Keratinocyte (primary cell): ENCODE measurements around the gene TAF4. TPM values are rescaled to one million over a fixed set of nuclear protein-coding genes. Genes with fewer than 3 reads are reported as not detected.

Experiments
- DNase-seq: peaks from one replicate; pipeline ENCODE4 v3.0.0-alpha.2; 2011; ENCODE audit warnings: low read depth, missing footprints, low spot score
- FAIRE-seq: peaks from 2 replicates; lab custom pipeline; 2011; peaks lifted over from hg19 to GRCh38; lab: Jason Lieb, UNC
- H2AFZ ChIP-seq: 2 replicates; pipeline ENCODE4 v1.6.0; 2012; ENCODE audit warnings: low read length, control low read depth, inconsistent platforms; ENCODE audit not compliant: control insufficient read depth
- H3K27ac ChIP-seq: 2 replicates; pipeline ENCODE4 v1.5.1; 2011; ENCODE audit warnings: low read length; ENCODE audit not compliant: control insufficient read depth, insufficient read depth
- H3K27me3 ChIP-seq: 3 replicates; pipeline ENCODE4 v1.6.0; 2011; ENCODE audit warnings: low read length; ENCODE audit not compliant: control insufficient read depth, insufficient read depth; ENCODE audit errors: extremely low read depth
- H3K36me3 ChIP-seq, 2 experiments: 2 replicates in 1 of 2; 3 replicates in 1 of 2; pipeline ENCODE4 v1.5.1; 2011; ENCODE audit warnings: low read length in 2 of 2, mild to moderate bottlenecking in 1 of 2; ENCODE audit not compliant: control insufficient read depth in 2 of 2, insufficient read depth in 2 of 2; ENCODE audit errors: extremely low read depth in 1 of 2
- H3K4me1 ChIP-seq: 3 replicates; pipeline ENCODE4 v1.5.1; 2011; ENCODE audit warnings: low read length; ENCODE audit not compliant: control insufficient read depth, insufficient read depth; ENCODE audit errors: extremely low read depth
- H3K4me2 ChIP-seq: 3 replicates; pipeline ENCODE4 v1.6.0; 2011; ENCODE audit warnings: low read depth, low read length; ENCODE audit not compliant: control insufficient read depth, insufficient read depth; ENCODE audit errors: extremely low read depth
- H3K4me3 ChIP-seq, 3 experiments: fragments of 200-600 bp in 1 of 3; sonication (generic) in 1 of 3; 2 replicates in 2 of 3; 3 replicates in 1 of 3; pipeline ENCODE4 v1.5.1; 2011 to 2016; ENCODE audit warnings: low read length in 3 of 3, mild to moderate bottlenecking in 3 of 3, control low read depth in 2 of 3, inconsistent platforms in 1 of 3, low read depth in 1 of 3, mixed read lengths in 1 of 3, mixed run types in 1 of 3, moderate library complexity in 1 of 3; ENCODE audit not compliant: control insufficient read depth in 2 of 3, insufficient read depth in 2 of 3; ENCODE audit errors: extremely low read depth in 1 of 3
- H3K79me2 ChIP-seq: 2 replicates; pipeline ENCODE4 v1.6.0; 2012; ENCODE audit warnings: low read length; ENCODE audit not compliant: control insufficient read depth, insufficient read depth
- H3K9ac ChIP-seq: 3 replicates; pipeline ENCODE4 v1.6.0; 2011; ENCODE audit warnings: low read length; ENCODE audit not compliant: control insufficient read depth, insufficient read depth; ENCODE audit errors: extremely low read depth
- H3K9me1 ChIP-seq: 3 replicates; pipeline ENCODE4 v1.6.0; 2011; ENCODE audit warnings: low read length; ENCODE audit not compliant: control insufficient read depth, insufficient read depth; ENCODE audit errors: extremely low read depth
- H3K9me3 ChIP-seq: 2 replicates; pipeline ENCODE4 v1.5.1; 2012; ENCODE audit warnings: low read depth, low read length; ENCODE audit not compliant: control insufficient read depth
- H4K20me1 ChIP-seq: 3 replicates; pipeline ENCODE4 v1.6.0; 2011; ENCODE audit warnings: low read length; ENCODE audit not compliant: control insufficient read depth, insufficient read depth; ENCODE audit errors: extremely low read depth
- EZH2 ChIP-seq: IDR thresholded peaks from one replicate; pipeline ENCODE4 v1.6.1; 2012; ENCODE audit warnings: inconsistent platforms, mild to moderate bottlenecking, low read length, moderate library complexity
- dilution Hi-C: fragments of 300-500 bp; cut with MboI; formaldehyde crosslinking; loops from one replicate; pipeline ENCODE4 v1.7.0; 2020; ENCODE audit warnings: low sequenced_read_pairs; ENCODE audit not compliant: extremely low pct_ligation_motif_present
- polyA plus RNA-seq, 5 experiments: library from polyadenylated mRNA; depleted of rRNA in 3 of 5; stranded (reverse) in 3 of 5; stranded (forward) in 1 of 5; unstranded in 1 of 5; fragments of >200 nt; gene quantifications; 1 replicate in 1 of 5; 2 replicates in 3 of 5; 3 replicates in 1 of 5; pipeline versions ENCODE4 v1.2.1 to v1.2.3, GENCODE V29; 2011 to 2012; ENCODE audit warnings: missing spikeins in 2 of 5, low read depth in 1 of 5, low replicate concordance in 1 of 5
- TF ChIP-seq, protein P1 (sequence below), 3 experiments: IDR thresholded peaks in 1 of 3; conservative IDR thresholded peaks in 1 of 3; optimal IDR thresholded peaks in 1 of 3; 2 replicates in 2 of 3; 3 replicates in 1 of 3; pipeline versions ENCODE3 to v1.5.1; 2011; ENCODE audit warnings: low read length in 3 of 3, mild to moderate bottlenecking in 3 of 3, moderate library complexity in 2 of 3, control low read depth in 1 of 3, inconsistent platforms in 1 of 3; ENCODE audit not compliant: insufficient read depth in 2 of 3; ENCODE audit errors: extremely low read depth in 1 of 3

TAF4 gene
- polyA plus RNA-seq, 1 donor (not counting 4 experiments of a cell fraction or from before 2014, with no cell fraction given), result 3.3 TPM

DNA sequence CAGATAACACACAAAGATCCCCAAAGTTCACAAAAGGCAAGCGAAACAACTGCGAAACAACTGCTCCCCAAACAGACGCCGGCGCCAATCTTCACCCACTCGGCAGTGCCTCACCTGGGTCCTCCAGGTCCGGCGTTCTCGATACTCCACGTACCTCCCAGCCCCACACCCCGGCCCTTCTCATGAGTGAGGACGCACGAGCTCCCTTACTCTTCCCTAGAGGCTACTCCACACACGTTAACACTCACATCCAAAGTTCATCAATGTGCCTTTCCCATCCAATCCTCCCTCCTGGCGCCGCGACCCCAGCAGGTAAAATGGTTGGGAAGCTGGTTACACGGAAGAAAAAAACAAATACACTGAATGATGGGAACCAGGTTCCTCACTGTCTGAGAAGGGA is 77.0 kb downstream of the TAF4 start:
- no peak overlapping the region for H3K4me3 ChIP-seq
- H3K27ac ChIP-seq, result no peak overlapping the region
- no peaks in the 10 kb centered on the region for H3K79me2 ChIP-seq
- H3K9me1 ChIP-seq, result no peaks in the 10 kb centered on the region
- peaks cover 5% of the 10 kb centered on the region for H3K9me3 ChIP-seq
- no peak overlapping the region for H3K9ac ChIP-seq
- no peak overlapping the region for H3K4me2 ChIP-seq
- TF ChIP-seq EZH2, result no peak
- TF ChIP-seq, protein P1, sequence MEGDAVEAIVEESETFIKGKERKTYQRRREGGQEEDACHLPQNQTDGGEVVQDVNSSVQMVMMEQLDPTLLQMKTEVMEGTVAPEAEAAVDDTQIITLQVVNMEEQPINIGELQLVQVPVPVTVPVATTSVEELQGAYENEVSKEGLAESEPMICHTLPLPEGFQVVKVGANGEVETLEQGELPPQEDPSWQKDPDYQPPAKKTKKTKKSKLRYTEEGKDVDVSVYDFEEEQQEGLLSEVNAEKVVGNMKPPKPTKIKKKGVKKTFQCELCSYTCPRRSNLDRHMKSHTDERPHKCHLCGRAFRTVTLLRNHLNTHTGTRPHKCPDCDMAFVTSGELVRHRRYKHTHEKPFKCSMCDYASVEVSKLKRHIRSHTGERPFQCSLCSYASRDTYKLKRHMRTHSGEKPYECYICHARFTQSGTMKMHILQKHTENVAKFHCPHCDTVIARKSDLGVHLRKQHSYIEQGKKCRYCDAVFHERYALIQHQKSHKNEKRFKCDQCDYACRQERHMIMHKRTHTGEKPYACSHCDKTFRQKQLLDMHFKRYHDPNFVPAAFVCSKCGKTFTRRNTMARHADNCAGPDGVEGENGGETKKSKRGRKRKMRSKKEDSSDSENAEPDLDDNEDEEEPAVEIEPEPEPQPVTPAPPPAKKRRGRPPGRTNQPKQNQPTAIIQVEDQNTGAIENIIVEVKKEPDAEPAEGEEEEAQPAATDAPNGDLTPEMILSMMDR (optimal IDR thresholded peaks at IDR 0.05 in 1 of 3, IDR thresholded peaks at IDR 0.05 in 1 of 3, conservative IDR thresholded peaks at IDR 0.05 in 1 of 3; ENCODE audit: extremely low read depth in 1 of 3, insufficient read depth in 2 of 3, low read length in 3 of 3), result no peak
- H3K27me3 ChIP-seq, result no peaks in the 10 kb centered on the region
- dilution Hi-C loops, result no loop called here
- no peak for DNase-seq
- no peak overlapping the region for H2AFZ ChIP-seq
- no peak for FAIRE-seq
- no peaks in the 10 kb centered on the region for H3K4me1 ChIP-seq
- peaks cover 3% of the 10 kb centered on the region for H4K20me1 ChIP-seq
- peaks cover 4 to 13% of the 10 kb centered on the region in 2 experiments for H3K36me3 ChIP-seq

GRCh38 chr20:61986762-61987321 is 78.8 kb downstream of the TAF4 start:
- no peak for DNase-seq
- Histone ChIP-seq H3K79me2 (no peaks in the 10 kb centered on the region), H3K4me3 (no peak overlapping the region), H4K20me1 (peaks cover 3% of the 10 kb centered on the region), H3K9me3 (peaks cover 4% of the 10 kb centered on the region), H3K9ac (no peak overlapping the region), H2AFZ (no peak overlapping the region), H3K9me1 (no peaks in the 10 kb centered on the region), H3K27ac (no peak overlapping the region), H3K36me3 (peaks cover 4 to 8% of the 10 kb centered on the region in 2 experiments), H3K4me1 (no peaks in the 10 kb centered on the region), H3K4me2 (no peak overlapping the region), H3K27me3 (no peaks in the 10 kb centered on the region)
- no peak for TF ChIP-seq EZH2
- TF ChIP-seq, protein P1 (optimal IDR thresholded peaks at IDR 0.05 in 1 of 3, IDR thresholded peaks at IDR 0.05 in 1 of 3, conservative IDR thresholded peaks at IDR 0.05 in 1 of 3; ENCODE audit: extremely low read depth in 1 of 3, insufficient read depth in 2 of 3, low read length in 3 of 3), result no peak
- dilution Hi-C loops, result no loop called here
- FAIRE-seq, result no peak
